Fibroblast of skin of left quadriceps (primary cell): ENCODE data around the gene MFSD11.
"Not testable (repeated sequence)": the region's sequence is repeated elsewhere in the genome, so short reads cannot be mapped to it uniquely, and the experiment has no call there.

Experiments
- DNase-seq, 2 experiments: peaks; one replicate each; pipeline ENCODE4 v3.0.0-alpha.2; 2013; ENCODE audit warnings: low read depth in 2 of 2

Gene MFSD11

GRCh38 chr17:76737676-76738467, at the start of gene MFSD11:
TSS of gene MFSD11 (plus strand) at chr17:76738119. CDS start at chr17:76738353, 234 bp downstream.
- DNase-seq, result peak; percentile 88 to 90

- no peak for DNase-seq
These were observed 49.7 kb upstream of the MFSD11 start for GRCh38 chr17:76688165-76688622.

DNA sequence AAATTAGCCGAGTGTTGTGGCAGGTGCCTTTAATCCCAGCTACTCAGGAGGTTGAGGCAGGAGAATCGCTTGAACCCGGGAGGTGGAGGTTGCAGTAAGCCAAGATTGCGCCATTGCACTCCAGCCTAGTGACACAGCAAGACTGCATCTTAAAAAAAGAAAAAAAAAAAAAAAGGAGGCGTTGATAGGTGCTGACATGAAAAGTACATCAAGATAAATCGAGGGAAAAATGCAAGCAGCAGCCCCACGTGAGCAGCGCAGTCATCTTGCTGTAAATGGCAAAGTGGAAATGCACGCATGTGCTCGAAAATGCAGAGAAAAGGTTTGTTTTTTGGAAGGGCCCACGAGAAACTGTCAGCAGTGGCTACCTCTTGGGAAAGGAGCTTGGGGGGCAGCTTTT, 48.1 kb upstream of the MFSD11 start:
- DNase-seq, result no peak

- DNase-seq, result no peak
These were observed 47.2 kb upstream of the MFSD11 start for GRCh38 chr17:76690596-76691280.

DNA sequence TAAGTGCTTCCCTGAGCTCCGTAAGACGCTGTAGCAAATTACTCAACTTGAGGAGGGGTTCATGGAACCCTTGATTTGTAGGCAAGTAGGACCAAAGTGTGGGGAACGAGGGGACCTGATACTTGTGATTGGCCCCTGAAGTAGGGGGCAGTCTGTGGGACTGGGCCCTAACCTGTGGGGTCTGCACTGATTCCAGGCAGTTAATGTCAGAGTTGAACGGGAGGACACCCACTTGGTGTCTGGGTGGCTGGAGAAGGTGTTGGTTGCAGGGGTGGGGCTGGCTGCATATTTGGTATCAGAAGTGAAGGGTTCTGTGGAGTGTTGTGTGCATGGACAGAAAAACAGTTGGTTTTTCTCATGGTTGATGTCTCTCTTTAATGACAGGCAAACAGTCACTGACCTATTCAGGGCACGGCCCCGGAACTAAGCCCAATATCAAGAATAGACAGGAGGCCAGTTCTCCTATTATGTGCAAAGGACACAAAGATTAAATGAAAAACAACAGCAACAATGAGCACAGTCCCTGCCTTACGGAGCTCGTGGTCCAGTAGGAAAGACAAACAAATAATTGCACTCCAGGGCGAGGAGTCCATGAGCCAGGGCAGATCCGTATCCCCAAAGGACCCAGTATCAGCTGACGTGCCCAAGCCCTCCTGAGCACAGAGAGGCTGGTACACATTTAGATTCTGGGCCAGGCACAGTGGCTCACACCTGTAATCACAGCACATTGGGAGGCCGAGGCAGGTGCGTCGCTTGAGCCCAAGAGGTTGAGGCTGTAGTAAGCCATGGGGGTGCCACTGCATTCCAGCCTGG, 46.3 kb upstream of the MFSD11 start:
- DNase-seq, result no peak

DNA sequence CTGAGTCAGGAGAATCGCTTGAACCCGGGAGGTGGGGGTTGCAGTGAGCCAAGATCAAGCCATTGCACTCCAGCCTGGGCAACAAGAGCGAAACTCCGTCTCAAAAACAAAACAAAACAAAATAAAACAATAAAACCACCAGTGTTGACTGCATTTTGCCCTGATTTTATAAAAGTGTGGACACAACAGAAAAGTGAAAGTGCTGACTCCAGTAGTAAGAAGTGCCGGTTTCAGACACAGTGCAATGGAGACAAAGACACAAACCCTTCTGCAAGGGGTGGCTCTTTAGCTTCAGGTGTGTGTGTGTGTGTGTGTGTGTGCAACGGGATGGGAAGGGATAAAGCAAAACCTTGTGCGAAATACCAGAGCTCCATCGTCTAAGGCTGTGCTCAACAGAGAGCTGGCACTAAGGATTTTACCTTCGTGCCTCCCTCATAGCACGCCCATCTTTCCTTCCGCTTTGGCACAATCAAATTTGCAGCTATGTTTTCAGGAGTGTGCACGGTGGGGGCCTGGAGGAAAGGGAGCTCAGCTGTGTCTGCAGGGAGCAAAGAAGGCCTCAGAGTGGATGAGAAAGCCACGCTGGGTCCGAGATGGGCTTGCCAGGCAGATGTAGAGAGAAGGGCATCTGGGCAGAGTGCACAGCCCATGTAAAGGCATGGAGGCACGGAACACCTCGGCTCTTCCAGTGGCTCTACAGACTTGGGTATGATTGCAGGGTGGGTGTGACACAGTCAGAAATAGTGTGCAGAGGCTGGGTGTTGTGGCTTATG, 42.7 kb upstream of the MFSD11 start:
- DNase-seq, result no peak

DNA sequence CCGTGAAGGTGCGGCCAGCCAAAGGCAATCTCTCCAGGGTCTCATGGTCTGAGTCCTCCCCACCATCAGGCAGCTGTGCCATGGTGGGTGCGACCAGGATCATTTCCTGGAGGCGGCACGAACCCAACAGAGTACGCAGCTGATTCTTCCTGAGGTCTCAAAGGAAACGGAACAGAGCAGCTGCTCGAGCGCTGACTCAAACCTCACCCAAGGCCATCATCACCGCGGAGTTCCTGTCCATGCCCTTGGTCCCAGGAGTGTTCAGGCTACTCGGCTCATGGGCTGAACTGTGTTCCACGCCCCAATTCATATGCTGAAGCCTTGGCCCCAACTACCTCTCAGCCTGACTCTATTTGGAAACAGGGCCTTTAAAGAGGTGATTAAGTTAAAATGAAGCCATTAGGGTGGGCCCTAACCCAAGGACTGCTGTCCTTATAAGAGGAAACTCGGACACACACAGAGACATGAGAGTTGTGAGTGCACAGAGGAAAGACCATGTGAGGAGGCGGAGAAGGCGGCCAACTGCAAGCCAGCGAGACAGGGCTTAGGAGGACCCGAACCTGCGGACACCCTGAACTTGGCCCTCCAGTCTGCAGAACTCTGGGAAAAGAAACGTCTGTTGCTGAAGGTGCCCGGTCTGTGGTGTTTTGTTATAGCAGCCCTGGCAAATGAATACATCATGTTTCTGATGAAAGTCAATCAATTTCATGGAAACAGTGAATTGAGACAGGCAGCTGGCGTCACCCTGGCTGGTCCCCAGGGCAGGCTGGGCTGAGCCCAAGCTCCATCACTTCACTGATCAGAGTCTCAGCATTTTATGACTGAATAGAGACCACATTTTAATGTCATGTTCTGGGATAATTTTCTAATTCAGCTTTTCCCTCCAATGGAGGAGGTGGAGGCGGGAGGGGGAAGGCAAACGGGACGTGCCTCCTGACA, 40.9 kb upstream of the MFSD11 start:
- DNase-seq, result no peak

DNA sequence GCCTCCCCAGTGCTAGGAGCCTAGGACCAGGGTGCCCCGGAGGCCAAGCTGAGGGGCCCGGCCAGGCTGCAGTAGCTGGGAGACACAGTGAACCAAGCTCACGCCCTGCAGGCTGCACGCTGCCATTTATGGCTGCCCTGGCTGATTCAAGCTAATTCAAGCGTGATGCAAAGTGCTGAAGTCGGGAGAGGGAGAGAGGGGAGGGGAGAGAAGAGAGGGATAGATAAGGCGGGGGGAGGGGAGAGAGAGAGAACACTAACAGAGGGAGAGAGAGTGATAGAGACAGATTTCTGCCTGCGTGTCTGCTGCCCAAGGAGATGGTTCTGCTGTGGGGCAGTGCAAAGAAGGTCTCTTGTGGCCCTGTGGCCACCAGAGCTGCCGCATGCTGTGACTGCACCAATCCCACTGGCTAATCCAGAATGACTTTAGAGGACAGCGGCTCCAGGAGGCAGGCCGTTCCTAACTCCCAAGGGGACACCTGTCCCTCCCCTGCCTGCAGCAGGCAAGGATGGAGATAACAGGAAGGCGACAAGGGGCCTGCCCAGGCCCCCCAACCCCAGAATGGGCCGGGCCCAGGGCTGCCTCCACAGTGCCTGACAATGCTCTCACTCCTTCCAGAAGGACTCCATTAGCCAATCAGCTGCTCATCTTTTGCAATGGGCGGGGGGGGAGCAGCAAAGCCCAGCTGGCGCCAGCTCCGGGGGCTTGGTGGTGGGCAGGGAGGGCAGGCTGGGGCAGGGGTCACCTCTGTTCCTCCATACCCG, 40.0 kb upstream of the MFSD11 start:
- no peak for DNase-seq

- DNase-seq, result not testable (repeated sequence)
These were observed 39.4 kb upstream of the MFSD11 start for GRCh38 chr17:76698466-76698977.

DNA sequence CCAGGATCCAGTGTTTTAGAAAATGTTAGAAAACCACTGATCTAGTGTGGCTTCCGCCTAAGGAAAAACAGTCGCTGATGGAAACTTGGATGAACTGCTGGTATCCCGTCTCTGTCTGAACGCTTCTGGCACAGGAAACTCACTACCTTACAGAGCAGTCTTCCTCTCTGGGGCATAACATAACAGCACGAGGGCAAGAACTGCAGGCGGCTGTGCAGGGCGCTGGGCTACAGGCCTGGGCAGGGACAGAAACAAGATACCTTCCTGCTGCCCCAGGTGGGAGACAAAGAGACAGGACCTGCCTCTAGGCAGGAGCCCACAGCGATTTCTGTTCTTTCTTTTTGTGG, 37.7 kb upstream of the MFSD11 start:
- DNase-seq, result no peak

DNA sequence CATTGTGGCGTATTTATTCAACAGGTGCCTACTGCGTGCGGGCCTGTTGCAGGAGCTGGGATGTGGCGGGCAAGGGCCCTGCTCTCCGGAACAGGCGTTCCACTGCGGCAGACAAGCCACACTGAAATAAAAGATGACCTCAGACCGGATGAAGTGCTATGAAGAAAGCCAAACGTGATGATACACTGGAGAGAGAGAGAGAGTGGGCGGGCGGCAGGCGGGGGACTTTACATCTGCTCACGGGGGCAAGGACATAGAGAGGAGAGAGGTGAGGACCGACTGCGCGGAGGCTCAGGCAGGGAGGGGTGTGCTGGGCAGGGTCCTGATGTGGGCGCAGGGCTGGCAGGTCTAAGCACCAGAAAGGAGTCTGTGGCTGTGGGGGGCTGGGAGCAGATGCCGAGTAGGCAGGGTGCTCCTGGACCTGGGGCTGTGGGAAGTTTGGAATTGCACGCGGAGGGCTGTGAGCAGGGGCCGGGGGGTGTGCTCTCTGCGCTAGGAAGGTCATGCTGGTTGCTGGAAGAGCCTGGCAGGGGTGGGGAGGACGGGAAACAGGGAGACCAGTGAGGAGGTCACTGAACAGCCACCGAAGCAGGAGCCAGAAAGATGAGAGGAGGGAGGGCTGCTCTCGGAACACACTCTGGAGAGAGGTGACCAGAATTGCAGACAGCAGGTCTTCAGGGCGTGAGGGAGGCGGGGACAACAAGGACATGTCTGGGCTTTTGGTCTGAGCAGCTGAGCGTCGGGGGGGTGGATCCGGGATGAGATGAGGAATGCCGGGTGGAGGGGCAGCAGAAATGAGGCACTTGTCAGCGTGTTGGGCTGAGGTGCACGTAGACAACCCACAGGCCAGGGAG, 37.1 kb upstream of the MFSD11 start:
- no peak for DNase-seq

GRCh38 chr17:76701471-76701967, 36.4 kb upstream of the MFSD11 start:
- DNase-seq, result no peak

DNA sequence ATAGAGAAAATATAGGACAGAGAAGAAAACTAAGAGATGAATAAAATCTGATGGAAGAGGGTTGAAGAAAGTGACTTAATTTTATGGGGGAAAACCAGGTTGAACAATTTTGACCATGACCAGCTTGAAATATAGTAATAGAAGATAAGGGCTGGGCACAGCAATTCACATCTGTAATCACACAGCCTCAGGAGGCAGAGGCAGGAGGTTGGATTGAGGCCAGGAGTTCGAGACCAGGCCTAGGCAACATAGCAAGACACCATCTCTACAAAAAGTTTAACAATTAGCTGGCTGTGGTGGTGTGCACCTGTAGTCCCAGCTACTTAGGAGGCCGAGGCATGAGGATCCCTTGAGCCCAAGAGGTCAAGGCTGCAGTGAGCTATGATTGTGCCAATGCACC, 35.8 kb upstream of the MFSD11 start:
- DNase-seq, result no peak

DNA sequence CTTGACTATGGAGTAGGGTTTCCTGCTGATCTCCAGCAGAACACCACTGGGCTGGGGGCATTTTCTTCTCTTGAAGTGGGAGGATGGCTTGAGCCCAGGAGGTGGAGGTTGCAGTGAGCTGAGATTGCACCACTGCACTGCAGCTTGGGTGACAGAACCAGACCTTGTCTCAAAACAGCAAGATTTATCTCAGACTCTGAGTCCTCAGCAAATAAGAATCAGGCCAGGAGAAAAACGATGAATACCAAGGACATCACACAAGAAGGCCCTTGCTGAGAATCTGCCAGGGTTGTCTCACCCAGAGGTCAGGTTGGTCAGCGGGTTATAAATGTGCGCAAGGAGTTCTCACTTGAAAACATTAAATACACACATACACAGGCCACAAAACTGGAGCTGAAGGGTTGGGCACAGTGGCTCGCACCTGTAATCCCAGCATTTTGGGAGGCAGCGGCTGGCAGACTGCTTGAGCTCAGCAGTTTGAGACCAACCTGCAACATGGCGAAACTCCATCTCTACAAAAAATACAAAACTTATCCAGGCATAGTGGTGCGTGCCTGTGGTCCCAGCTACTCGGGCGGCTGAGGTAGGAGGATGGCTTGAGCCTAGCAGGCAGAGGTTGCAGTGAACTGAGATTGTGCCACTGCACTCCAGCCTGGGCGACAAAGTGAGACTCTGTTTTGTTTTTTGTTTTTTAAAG, 34.8 kb upstream of the MFSD11 start:
- no peak for DNase-seq

DNA sequence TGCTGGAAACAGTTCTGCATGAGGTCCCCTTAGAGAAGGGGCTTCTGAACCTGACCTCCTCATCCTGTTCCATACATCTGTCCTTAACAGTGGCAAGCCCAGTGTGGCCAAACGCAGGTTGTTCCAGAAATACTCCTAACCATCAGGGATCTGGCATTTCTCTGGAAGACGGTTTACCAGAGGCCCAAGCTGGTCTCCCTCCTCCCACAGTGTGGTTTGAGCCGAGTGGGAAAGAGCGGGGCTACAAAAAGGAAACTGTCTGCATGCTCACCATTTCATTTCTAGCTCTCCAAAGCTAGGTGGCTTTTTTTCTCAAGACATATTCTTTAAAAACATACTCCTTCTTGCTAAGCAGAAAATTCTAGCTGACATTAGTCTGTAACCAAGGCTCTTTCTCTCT, 33.1 kb upstream of the MFSD11 start:
- no peak for DNase-seq

GRCh38 chr17:76706817-76707216, 31.1 kb upstream of the MFSD11 start:
- no peak for DNase-seq

DNA sequence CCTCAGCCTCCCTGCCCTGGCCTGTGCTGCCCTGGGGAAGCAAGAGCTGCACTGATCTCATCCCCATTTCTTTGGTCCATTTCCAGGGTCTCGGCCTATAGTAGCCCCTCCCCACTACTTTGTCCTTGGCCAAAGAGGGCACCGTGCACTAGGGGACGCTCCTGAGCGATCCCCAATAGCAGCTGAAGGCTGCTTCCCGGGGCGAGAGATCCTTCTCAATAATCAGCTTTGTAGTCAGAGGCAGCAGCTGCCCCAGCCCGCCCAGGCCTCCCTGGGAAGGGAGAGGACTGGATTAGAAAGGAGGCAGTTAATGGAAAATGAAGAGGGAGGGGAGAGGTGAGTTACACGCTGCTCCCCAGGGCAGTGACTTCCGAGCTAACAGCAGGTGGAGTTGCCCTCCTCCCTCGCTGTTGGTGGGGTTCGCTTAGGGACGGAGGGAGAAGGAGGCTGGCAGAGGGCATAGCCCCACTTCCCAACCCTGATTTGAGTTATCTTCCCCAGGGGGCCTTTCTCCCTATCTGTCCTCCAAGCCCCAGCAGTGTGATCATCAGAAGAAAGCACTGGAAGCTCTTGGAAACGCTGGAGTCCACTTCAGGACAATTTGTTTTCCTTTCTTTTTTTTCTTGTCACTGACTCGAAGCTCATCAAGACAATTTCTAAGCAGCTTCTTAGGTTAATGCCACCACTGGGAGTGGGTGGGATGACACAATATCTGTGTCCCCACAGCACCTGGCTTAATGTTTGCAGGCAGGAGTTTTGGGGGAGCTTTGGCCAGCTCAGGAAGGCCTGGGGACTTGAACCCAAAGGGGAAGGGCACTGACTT, 29.7 kb upstream of the MFSD11 start:
- DNase-seq, result no peak
